NCI-H524 (cell line): ENCODE data around the gene LRMDA.

Experiments used
- DNase-seq, 2 experiments: peaks; one replicate each; lab custom pipeline; 2025; lab: John Stamatoyannopoulos, UW

LRMDA gene

DNA sequence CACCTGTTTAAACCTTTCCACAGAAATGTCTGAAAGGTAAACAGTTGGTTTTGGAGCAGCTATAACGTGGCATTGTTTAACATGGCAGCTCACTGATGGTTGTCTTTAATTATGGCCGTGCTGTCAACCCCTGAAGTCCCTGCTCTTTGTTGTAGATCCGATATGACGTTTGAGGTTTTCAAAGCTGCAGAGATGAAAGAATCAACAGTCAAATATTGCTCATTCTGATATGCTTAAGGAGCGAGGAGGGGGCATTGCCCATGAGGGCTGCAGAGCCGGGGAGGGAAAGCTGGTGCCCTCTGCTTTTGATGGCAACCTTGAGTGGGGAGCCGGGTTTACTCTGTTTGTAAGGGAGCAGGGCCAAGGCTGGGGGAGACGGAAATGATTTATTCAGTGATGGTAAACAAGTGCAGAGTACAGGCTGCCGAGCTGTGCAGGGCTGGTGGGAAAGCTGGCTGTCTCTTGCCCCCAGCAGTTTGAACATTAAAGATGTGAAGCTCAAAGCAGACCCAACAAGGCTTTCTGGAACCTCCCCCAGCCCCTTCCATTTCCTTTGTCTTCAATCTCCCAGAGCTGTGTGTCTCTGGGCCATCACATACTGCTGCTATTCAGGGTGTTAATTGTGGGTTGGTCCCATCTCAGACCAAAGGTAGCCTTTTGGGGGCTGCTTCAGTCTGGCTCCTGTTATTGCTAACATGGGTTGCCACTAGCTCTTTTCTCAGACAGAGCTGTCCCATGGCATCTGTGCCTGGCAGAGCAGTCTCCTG is 345.5 kb downstream of the LRMDA start:
- no peak for DNase-seq

DNA sequence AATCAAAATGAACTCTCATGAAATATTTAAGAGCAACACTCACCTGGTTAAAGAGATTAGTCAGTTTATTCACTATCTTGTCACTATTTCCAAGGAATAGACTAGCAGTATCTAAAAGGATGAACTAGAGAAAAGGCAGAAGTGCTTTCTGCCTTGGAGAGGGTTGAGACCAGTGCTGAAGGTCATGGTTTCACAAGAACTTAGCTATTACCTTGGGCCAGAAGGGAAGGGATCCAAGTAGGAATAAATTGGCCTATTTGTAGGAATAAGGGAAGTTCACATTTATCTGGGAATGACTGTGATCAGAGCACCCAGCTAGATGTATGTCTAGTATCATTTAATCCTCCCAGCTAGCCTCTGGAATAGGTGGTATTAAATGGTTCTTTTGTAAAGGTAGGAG is 347.2 kb downstream of the LRMDA start:
- no peak for DNase-seq

DNA sequence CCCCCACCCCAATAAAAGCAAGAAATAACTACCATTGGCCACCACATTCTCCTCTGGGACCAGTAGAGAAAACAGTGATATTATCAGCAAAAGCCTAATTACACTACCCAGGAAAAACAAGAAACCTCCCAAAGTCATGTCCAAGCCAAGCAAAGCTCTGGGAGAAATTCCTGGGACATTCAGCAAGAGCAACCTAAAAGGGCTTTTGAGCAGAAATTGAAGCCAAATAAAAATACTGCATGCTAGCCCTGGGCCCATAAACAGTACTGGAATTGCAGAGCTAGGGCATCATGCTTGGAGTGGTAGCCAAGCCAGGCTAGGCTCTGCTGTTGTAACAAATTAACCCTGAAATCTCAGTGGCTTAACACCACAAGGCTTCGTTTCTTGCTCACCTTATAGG is 347.9 kb downstream of the LRMDA start:
- no peak for DNase-seq

DNA sequence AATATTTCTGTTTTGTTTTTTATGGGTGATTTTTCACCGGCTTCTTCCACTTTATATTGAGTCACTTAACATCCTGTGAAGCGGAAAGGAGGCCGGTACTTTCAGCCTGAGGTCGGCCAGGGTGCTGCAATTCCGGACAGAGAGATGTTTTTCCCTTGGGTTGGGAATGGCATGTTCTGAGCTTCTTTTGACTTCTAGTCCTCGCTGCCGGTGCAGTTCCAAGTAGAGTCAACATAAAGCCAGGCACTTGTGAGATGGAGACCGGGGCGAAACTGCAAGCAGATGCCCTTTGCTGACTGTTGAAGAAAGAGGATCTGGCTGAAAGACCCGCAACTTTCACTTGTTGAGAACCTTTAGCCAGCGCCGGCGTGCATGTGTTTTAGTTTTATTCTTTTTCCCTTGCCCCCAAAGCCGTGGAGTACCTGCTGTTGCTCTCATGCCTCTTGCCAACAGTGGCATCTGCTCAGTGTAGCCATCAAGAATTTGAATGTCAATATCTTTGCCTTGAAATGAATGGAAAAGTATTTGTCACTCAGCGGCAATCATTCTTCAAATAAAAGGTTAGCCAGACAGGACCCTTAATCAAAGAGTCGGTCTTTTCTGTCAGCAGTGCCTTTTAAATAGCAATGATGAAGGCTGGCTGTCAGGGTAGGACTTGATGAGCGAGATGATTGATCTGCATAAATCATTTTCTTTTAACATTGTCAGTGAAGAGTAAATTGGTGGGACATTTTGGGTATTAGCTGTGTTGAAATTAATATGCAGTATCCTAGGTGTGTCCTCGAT is 351.2 kb downstream of the LRMDA start:
- DNase-seq, result peak in 1 of 2 experiments; percentile 0

DNA sequence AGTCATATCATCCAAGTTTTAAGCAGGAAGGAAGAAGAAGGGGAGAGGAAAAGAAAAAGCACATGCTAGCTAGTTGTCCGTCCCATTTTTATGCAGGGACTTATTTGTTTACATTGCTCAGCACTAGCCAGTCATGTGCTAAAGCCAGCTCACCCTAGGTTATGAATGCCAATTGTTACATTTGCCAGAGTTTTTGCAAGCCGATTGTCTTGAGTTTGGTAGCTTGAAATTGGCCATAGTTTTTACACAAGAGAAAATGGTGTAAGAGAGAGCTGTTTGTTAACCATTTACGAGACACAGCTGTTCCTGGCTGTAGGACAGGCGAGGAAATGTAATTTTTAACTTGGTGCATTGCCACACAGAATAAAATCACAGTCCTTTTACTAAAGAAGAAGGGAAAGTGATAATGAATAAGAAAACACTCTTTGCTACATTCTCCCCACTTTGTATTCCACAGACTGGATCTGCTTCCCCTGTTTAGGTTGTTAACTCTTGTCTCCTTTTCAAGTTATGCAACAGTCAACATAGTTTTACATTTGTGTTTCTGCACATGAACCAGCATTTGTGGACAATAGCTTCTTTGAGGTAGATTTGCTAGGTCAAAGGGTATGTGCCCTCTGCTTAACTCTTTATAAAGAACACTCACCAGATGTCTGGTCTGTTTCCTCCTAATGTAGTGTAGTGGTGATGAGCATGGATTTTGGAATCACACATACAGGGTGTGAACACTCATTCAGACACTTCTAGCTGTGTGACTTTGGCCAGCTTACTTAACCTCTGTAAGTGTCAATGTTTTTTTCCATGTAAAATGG is 357.2 kb downstream of the LRMDA start:
- no peak for DNase-seq

DNA sequence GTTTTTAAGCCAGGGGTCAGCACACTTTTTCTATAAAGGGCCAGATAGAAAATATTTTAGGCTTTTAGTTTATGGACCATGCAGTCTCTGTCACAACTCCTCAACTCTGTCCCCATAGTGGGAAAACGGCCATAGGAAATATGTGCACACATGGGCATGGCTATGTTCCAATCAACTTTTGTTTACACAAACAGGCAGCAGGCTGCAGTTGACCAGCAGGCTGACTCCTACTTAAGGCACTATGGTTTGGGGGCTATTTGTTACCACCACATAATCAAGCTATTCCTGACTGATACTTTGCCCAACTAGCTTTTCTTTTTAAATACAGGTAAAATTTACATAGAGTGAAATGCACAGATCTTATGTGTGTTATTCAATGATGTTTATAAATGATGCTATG is 362.4 kb downstream of the LRMDA start:
- DNase-seq, result no peak

DNA sequence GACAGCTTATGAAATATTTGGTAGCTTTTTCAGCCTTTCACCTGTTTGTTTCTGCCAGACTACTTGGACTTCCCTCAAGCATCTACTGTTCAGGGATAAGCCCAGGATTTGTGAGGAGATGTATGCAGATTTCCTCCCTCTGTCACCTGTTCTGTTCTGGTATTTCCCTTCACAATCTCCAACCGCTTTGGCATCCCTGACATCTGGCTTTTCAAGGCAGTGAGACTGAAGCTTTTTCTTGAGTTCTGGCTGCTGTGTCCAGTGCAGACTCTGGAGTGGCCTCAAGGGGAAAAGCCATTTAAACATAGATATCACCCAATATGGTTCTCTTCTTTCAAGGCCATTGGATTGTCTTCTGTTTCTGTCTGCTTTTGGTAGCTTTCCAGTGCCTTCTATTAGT is 369.7 kb downstream of the LRMDA start:
- no peak for DNase-seq

DNA sequence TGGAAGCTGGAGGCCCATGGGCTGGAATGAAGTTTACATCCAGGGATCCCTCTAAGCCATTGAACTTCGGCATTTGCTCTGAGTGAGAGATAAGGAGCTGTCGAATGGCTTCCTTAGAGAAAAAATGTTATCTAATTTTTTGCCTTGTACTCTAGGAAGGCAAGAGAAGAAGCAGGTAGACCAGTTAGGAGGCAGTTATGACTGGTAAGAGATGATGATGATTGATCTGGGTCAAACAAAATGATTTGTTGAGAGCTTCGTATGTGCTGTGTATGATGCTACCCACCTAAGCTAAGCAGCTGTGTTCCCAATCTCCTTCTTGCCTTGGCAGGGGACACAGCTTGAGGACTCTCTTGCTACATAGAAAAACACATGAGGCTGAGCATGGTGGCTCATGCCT is 370.2 kb downstream of the LRMDA start:
- no peak for DNase-seq

DNA sequence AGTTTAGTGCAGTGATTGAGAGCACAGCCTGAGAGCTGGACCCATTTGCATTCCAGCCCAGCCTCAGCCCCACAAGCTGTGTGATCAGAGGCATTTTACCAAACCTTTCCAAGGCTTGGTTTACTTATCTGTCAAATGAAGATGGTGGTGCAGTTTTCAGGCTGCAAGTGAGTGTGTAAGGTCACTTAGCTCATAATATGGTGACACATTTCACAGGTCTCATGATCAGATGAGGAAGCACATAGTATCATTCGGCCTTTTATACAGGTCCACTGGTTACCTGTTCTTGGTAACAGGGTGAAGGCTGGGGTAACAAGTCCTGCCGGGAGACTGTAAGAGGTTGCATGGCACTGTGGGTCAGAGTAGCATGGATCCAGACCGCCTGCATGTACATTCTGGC is 371.7 kb downstream of the LRMDA start:
- DNase-seq, result no peak

DNA sequence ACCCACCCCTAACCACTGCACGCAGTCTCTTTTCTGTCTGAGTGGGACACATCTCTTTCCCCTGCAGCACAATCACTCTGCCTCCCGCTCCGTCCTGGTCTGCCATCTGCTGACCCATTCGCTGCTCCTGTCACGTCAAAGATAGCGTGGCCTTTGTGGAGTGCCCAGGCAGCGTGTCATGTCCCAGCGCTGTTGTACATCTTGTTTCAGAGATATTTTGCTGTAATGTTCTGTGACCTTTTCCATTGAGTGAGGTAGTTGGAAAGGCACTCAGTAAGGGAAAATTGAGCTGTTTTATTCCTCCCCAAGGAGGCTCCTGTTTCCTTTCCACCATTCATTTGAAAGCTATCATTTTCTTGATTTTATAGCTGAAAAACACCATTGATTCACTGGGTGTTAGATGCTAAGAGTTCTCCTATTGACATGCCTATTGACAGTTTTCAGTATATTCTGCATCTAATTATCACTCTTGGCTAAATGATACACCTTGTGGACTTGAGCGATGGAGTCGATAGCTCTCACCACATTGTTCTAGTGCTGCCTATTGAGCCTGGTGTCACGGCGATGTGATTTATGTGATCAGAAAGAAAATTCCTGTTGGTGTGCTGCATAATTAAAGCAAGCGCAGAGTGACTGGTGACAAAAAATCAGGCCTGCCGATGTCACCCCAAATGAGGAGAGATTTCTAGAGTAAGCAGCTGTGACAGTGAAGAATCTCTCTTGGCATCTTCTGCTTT is 372.6 kb downstream of the LRMDA start:
- DNase-seq, result no peak

DNA sequence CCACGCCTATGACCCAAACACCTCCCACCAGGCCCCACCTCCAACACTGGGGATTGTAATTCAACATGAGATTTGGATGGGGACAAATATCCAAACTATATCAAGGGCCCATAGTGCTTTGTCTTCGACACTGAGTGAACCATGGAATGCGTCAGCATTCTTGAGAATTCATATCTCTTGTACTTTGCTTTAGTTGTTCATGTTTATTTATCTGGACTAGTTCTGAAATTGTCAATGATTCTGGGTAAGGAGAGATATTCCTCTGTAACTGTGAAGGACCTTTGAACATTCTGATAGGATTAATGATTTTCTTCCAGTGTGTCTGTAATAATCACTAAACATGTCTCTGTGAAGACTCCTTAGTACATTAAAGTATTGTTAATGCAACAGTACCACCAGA is 374.8 kb downstream of the LRMDA start:
- DNase-seq, result no peak

DNA sequence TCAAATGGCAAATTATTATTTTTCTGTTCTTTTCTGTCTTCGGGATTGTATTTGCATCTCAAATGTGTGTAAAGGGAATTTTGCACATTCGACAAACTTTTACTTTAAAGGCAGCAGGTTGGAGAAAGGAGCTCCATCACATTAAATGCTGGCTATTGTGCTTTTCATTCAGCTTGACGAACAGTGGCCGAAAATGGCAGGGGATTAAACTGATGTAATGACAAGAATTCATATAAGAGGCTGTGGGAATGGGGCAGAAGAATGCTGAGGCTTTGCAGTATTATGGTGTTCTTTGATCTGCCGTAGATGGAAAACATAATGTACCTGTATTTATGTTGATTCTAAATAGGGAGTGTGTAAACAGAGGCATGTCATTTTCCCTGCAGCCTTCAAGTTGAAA is 376.0 kb downstream of the LRMDA start:
- no peak for DNase-seq

DNA sequence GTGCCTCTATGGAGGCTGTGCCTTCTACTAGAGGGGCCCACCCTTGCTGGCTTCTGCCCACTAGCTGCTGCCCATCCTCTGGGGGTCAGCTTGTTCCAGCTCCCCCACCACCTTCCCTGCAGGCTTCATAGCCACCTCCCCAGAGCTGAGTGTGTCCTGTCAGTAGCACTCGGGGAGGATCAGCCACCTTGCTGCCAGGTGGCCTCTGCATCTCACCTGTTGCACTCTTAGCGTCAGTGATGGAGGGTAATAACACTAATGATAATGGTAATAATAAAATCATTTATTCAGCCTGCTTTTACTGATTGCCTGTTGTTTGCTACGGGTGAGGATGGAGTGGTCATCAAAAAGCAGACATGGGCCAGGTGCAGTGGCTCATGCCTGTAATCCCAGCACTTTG is 377.6 kb downstream of the LRMDA start:
- DNase-seq, result no peak

DNA sequence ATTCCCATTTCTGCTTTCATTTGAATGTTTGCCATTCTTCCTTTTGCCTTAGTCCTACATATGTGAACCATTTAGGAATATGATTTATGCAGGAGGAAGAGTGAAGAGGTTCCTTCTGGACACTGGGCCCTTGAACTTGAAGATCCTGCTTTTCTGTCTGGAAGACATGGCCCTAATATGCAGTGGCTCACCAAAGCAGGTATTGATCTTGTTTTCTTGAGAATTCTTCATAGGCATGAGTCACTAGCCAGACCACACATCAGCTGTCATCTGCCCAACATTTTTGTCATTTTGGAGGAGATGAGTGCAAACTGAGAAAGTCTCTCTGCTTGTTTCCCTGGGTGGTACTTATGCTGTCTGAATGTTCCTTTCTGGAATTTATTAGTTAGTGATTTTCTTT is 382.6 kb downstream of the LRMDA start:
- no peak for DNase-seq

DNA sequence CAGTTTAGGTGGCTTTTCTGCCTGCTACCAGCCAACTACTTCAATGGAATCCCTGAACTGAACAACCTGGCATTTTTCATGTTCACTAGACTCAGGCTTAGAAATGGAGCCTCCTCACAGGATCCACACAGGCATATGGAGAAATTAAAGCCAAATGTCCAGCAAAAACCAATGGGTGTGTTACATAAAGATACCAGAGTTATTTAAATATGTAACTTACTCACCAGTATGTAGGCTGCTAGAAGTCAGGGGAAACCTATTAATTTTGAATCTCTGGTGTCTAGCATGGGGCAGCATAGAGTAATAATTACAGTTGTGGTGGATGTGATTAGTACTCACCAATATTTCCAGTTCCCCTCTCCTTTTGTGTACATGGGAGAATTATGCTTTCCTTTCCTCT is 383.6 kb downstream of the LRMDA start:
- no peak for DNase-seq

DNA sequence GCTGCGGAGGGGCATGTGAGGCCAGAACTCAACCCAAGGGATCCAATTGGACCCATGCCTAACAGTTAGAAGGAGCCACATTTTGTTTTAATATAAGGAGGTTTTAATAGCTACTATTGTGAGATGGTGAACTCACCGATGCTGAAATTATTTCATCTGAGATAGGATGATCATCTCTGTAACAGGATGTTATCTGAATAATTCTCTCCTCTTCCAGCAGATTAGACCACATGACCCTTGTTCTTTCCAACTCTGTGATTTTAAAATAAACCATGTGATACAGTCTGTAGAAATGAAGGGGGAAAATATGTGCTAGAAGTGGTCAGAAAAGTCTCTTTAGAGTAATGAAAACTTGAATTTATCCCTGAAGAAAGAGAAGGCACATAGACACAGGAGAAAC is 385.8 kb downstream of the LRMDA start:
- DNase-seq, result no peak

DNA sequence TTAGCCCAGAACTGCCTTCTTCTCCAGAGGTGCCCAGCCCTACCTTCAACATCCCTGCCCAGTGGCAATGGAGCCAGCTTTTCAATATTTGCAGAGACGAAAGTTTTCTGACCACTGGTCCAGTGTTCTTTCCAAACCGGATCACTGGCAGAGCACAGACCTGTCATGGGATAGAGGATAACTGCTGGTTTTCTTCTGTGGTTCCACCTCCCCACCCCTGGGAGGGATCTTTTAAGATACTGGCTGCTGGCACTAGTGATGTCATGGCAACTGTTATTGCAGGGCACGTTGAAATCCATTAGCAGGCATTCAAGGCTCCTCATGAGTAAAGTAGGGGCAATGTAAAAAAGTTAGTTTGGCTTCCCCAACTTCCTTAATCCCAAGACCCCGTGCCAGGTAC is 387.1 kb downstream of the LRMDA start:
- DNase-seq, result no peak

DNA sequence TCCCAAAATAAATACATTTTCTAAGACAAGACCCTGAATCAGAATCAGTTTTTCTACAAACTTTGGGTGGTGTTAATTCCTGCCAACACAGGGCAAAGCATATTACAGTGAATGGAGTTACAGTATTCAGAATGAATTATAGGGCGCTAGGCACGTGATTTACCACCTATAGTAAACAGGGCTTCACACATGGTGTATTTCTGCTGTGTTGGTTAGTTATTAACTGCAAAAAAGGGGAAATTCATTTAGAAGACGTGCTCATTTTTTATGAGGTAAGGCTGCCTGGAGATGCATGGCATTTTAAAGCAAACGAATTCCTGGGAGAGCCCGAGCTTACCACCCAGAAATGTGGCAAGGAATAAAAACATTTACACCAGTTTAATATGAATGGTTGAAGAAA is 393.8 kb downstream of the LRMDA start:
- no peak for DNase-seq

DNA sequence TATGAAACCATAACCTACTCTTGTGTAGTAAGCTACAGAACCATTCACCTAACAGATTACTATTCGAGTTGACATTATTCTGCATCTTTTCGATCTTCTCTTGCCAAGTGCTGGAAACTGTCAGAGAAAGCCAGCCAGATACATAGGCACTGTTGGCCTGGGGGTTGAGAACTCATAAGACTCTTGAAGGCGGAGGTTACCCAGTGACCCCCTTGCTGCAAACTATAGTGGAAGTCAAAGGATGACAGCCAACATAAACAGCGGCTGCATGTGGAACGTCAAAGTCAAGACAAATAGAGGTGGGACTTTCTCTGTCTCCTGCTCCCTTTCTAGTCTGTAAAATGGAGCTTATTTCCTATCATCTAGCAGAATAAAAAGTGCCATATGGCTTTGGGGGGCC is 394.2 kb downstream of the LRMDA start:
- no peak for DNase-seq

DNA sequence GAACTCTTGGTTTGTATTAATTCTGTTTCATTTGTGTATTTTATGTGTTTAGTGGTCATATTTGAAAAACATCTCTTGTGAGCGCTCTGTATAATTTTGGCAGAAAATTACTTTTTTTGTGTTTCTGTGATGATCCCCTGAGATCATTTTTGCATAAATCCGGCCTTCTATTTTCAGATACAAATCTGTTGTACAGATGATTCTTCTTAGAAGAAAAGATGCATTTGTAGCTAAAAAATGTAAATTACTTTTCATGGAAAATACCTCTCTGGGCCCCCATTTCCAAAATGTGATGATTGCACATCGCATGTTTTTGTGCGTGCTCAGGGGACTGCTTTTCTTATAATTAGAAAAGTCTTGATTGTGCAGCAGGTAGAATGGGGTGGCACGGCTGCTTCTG is 395.4 kb downstream of the LRMDA start:
- no peak for DNase-seq

DNA sequence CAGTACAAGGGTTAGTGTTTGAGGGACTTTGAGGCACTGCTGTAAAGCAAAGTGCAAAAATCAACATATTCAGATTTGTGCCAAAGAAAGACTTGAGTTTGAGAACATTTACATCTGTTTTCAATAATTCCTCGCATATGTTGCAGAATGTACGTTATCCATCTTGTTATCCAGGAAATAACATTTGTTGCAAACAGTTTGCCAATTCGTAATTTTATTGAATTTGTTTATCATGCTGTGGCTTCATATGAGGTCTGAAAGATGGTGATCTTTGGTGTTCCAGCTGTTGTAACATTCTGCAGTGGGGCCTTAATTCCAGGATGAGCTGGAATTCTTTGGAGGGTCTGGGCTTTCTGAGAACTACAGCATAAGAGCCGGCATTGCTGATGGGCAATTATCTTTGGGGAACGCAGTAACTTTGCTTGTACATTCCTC is 396.2 kb downstream of the LRMDA start:
- no peak for DNase-seq

DNA sequence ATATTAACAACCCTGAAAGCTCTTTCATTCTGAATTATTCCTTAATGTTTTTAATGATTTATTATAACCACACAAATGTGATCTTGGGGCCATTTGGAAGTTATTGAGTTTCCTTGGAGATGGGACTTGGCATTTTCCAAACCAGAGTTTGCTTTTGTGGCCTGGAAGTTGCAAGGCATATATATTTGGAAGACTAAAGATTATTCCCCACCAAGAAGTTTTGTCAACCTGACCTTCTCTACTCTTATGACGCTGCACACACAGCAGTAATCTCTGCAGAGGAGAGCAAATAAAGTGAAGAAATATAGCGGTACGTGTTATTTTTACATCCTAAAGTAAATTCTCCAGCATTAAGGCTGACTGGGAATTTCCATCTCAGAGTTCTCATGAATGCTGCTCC is 397.0 kb downstream of the LRMDA start:
- no peak for DNase-seq
